Naive B cell (primary cell): ENCODE results near the gene HS2ST1. TPM values are rescaled to one million over a fixed set of nuclear protein-coding genes. Genes with fewer than 3 reads are reported as not detected.
"Not testable (repeated sequence)": the region's sequence is repeated elsewhere in the genome, so short reads cannot be mapped to it uniquely, and the experiment has no call there.

Experiments used
- ATAC-seq, 2 donors: fragments of 150-1000 bp; cut with Tn5 transposase; 2 replicates each; pipeline ENCODE4 v1.10.0; 2021; ENCODE audit warnings: low read depth in 2 of 2, mild to moderate bottlenecking in 2 of 2, moderate library complexity in 2 of 2
- DNase-seq: peaks from one replicate; pipeline ENCODE4 v3.0.0; 2022
- H3K27ac Mint-ChIP-seq, 6 donors: one replicate each; pipeline ENCODE4 v1.8.0; 2020 to 2022; ENCODE audit warnings: mild to moderate bottlenecking in 6 of 6, mixed read lengths in 6 of 6, moderate library complexity in 5 of 6, inconsistent platforms in 2 of 6
- H3K27me3 Mint-ChIP-seq, 3 donors: one replicate each; pipeline ENCODE4 v1.8.0; 2021 to 2022; ENCODE audit warnings: mixed read lengths in 3 of 3, mild to moderate bottlenecking in 1 of 3
- H3K36me3 Mint-ChIP-seq, 2 donors: one replicate each; pipeline ENCODE4 v1.8.0; 2020 to 2022; ENCODE audit warnings: mixed read lengths in 2 of 2, inconsistent platforms in 1 of 2, mild to moderate bottlenecking in 1 of 2
- H3K4me1 Mint-ChIP-seq, 3 donors: one replicate each; pipeline ENCODE4 v1.8.0; 2020 to 2022; ENCODE audit warnings: mixed read lengths in 3 of 3, inconsistent platforms in 1 of 3, mild to moderate bottlenecking in 1 of 3, moderate library complexity in 1 of 3
- H3K4me3 Mint-ChIP-seq, 8 donors: one replicate each; pipeline ENCODE4 v1.8.0; 2020 to 2022; ENCODE audit warnings: mild to moderate bottlenecking in 8 of 8, mixed read lengths in 8 of 8, moderate library complexity in 8 of 8, inconsistent platforms in 2 of 8
- H3K9me3 Mint-ChIP-seq, 7 donors: one replicate each; pipeline ENCODE4 v1.8.0; 2020 to 2022; ENCODE audit warnings: mixed read lengths in 7 of 7, mild to moderate bottlenecking in 5 of 7, inconsistent platforms in 2 of 7, moderate library complexity in 1 of 7
- polyA plus RNA-seq, 6 donors: library from polyadenylated mRNA; unstranded; fragments of 300-500 nt; fragmentation: Illumina TruSeq; gene quantifications; one replicate each; pipeline ENCODE4 v1.2.3, GENCODE V29; 2021; ENCODE audit warnings: low read depth in 6 of 6

HS2ST1 gene
- polyA plus RNA-seq, 6 donors from 2014 or later: 14.4 to 23.4 (median 17.8) TPM

DNA sequence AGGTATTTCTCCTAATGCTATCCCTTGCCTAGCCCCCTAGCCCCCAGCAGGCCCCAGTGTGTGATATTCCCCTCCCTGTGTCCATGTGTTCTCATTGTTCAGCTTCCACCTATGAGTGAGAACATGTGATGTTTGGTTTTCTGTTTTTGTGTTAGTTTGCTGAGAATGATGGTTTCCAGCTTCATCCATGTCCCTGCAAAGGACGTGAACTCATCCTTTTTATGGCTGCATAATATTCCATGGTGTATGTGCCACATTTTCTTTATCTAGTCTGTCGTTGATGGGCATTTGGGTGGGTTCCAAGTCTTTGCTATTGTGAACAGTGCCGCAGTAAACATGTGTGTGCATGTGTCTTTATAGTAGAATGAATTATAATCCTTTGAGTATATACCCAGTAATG is 75.3 kb downstream of the HS2ST1 start:
- not testable (repeated sequence) for H3K27ac Mint-ChIP-seq, ATAC-seq, H3K4me3 Mint-ChIP-seq, DNase-seq, H3K27me3 Mint-ChIP-seq, H3K9me3 Mint-ChIP-seq
- Mint-ChIP-seq H3K4me1 (peaks cover 8 to 20% (median 20%) of the 10 kb centered on the region in 3 donors), H3K36me3 (peaks cover 0 to 11% of the 10 kb centered on the region in 2 donors)

DNA sequence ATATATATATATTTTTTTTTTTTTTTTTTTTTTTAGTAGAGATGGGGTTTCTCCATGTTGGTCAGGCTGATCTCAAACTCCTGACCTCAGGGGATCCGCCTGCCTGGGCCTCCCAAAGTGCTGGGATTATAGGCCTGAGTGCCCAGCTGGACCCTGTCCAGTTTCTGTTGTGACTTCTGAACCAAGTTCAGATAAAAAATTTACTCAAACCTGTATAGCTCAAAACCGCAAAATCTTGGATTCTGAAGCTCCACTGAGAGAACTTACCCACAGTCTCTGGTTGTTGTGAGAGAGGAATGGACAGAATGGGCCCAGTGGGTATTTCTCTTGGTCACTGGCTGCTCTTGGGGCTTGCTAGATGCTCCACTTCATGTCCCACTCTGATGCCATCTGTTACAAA is 76.4 kb downstream of the HS2ST1 start:
- ATAC-seq (no peak), DNase-seq (no peak)
- H3K27ac Mint-ChIP-seq: no peak overlapping the region
- no peak overlapping the region for H3K4me3 Mint-ChIP-seq
- H3K9me3 Mint-ChIP-seq: peaks cover 0 to 3% (median 2%) of the 10 kb centered on the region in 7 donors
- peaks cover 0 to 11% of the 10 kb centered on the region in 2 donors for H3K36me3 Mint-ChIP-seq
- no peaks in the 10 kb centered on the region for H3K27me3 Mint-ChIP-seq
- peaks cover 16 to 27% (median 26%) of the 10 kb centered on the region in 3 donors for H3K4me1 Mint-ChIP-seq

GRCh38 chr1:86991549-86992186 is 77.2 kb downstream of the HS2ST1 start:
- ATAC-seq: no peak
- Mint-ChIP-seq H3K4me3 (no peak overlapping the region), H3K36me3 (peaks cover 0 to 11% of the 10 kb centered on the region in 2 donors), H3K9me3 (peaks cover 0 to 3% (median 2%) of the 10 kb centered on the region in 7 donors), H3K4me1 (peaks cover 17 to 27% (median 26%) of the 10 kb centered on the region in 3 donors), H3K27me3 (no peaks in the 10 kb centered on the region), H3K27ac (peak overlapping the region in 2 of 6 donors; percentile 51 to 58)
- DNase-seq: no peak

- no peak for ATAC-seq
These were observed 78.4 kb downstream of the HS2ST1 start for GRCh38 chr1:86992861-86993260.

GRCh38 chr1:86993269-86993985 is 79.0 kb downstream of the HS2ST1 start:
- peaks cover 14 to 27% (median 20%) of the 10 kb centered on the region in 3 donors for H3K4me1 Mint-ChIP-seq
- DNase-seq (no peak), ATAC-seq (no peak)
- peaks cover 0 to under 1% of the 10 kb centered on the region in 2 donors for H3K36me3 Mint-ChIP-seq
- H3K9me3 Mint-ChIP-seq: peaks cover 0 to 3% (median 2%) of the 10 kb centered on the region in 7 donors
- no peak overlapping the region for H3K27ac Mint-ChIP-seq
- no peak overlapping the region for H3K4me3 Mint-ChIP-seq
- H3K27me3 Mint-ChIP-seq: no peaks in the 10 kb centered on the region

More at GRCh38 chr1:86992861-86993260, 78.4 kb downstream of the HS2ST1 start:
- peaks cover 0 to 3% (median 2%) of the 10 kb centered on the region in 7 donors for H3K9me3 Mint-ChIP-seq
- H3K27me3 Mint-ChIP-seq: no peaks in the 10 kb centered on the region
- peak overlapping the region in 1 of 6 donors; percentile 50 for H3K27ac Mint-ChIP-seq
- peaks cover 0 to 6% of the 10 kb centered on the region in 2 donors for H3K36me3 Mint-ChIP-seq
- DNase-seq: no peak
- H3K4me1 Mint-ChIP-seq: peaks cover 14 to 27% (median 20%) of the 10 kb centered on the region in 3 donors
- H3K4me3 Mint-ChIP-seq: no peak overlapping the region

GRCh38 chr1:86994061-86994460 is 79.6 kb downstream of the HS2ST1 start:
- Mint-ChIP-seq H3K9me3 (peaks cover 0 to 3% (median 2%) of the 10 kb centered on the region in 7 donors), H3K4me3 (no peak overlapping the region), H3K36me3 (no peaks in the 10 kb centered on the region), H3K27ac (no peak overlapping the region), H3K4me1 (peaks cover 14 to 27% (median 25%) of the 10 kb centered on the region in 3 donors), H3K27me3 (no peaks in the 10 kb centered on the region)
- ATAC-seq (no peak), DNase-seq (no peak)

DNA sequence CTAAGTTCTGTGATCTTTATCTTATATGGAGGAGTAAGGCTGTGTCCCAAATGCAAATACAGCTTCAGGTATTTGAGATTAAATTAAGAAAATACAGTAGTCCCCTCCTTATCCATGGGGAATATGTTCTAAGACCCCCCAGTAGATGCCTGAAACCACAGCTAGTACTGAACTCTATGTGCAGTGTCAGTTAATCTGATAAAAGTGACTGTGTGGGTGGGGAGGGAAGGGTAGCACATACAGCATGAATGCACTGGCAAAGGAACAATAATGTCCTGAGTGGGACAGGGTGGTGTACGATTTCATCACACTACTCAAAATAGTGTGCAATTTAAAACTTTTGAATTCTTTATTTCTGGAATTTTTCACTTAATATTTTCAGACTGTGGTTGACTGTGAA is 83.1 kb downstream of the HS2ST1 start:
- no peak for DNase-seq
- Mint-ChIP-seq H3K9me3 (no peaks in the 10 kb centered on the region), H3K36me3 (peaks cover 0 to 4% of the 10 kb centered on the region in 2 donors), H3K4me3 (no peak overlapping the region), H3K4me1 (peaks cover 14 to 21% (median 16%) of the 10 kb centered on the region in 3 donors), H3K27ac (no peak overlapping the region), H3K27me3 (no peaks in the 10 kb centered on the region)
- no peak for ATAC-seq

- H3K36me3 Mint-ChIP-seq: peaks cover 0 to 4% of the 10 kb centered on the region in 2 donors
- H3K4me3 Mint-ChIP-seq: no peak overlapping the region
- DNase-seq (no peak), ATAC-seq (no peak)
- H3K9me3 Mint-ChIP-seq: no peaks in the 10 kb centered on the region
- H3K27me3 Mint-ChIP-seq: no peaks in the 10 kb centered on the region
- H3K27ac Mint-ChIP-seq: no peak overlapping the region
- H3K4me1 Mint-ChIP-seq: peaks cover 13 to 20% (median 14%) of the 10 kb centered on the region in 3 donors
These were observed 83.8 kb downstream of the HS2ST1 start for GRCh38 chr1:86998280-86998679.

DNA sequence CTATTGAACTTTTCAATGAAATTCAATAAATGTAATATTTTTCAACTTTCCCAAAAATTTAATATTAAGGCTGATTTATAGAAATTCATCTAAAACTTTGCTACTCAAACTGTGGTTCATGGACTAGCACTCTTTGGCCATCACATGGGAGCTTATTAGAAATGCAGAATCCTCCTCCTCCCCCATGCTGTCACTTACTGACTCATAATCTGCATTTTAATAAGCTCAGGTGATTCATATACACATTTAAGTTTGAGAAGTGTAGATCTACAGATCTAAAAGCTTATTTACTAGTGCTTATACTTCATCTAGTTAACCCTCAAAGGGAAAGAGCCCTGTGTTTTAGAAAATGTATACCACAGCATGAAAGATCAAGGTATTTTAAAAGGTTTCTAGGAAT is 84.3 kb downstream of the HS2ST1 start:
- no peaks in the 10 kb centered on the region for H3K9me3 Mint-ChIP-seq
- H3K4me3 Mint-ChIP-seq: no peak overlapping the region
- H3K36me3 Mint-ChIP-seq: peaks cover 0 to 4% of the 10 kb centered on the region in 2 donors
- no peak overlapping the region for H3K27ac Mint-ChIP-seq
- DNase-seq: no peak
- H3K27me3 Mint-ChIP-seq: no peaks in the 10 kb centered on the region
- no peak for ATAC-seq
- H3K4me1 Mint-ChIP-seq: peaks cover 13 to 18% (median 14%) of the 10 kb centered on the region in 3 donors

DNA sequence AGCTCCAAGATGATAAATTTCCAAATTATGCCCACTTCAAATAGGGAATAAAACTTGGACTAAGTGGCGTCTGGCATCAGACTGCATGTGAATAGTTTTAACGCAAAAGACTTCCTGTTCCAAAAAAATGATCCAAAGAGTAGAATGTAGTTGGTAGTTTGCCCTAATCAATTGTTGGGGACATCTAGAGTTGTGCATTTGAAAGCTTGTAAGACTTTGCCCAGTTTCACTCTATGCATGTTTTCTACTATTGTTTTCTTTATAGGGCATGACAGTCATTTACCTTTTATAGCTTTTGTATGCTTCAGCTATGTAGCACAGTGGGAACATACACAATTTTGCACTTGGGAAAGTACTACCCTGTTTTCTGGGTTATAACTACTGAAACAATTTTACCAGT is 86.0 kb downstream of the HS2ST1 start:
- H3K27me3 Mint-ChIP-seq: no peaks in the 10 kb centered on the region
- DNase-seq: no peak
- no peak overlapping the region for H3K27ac Mint-ChIP-seq
- H3K36me3 Mint-ChIP-seq: peaks cover 0 to 4% of the 10 kb centered on the region in 2 donors
- no peak overlapping the region for H3K4me3 Mint-ChIP-seq
- no peak for ATAC-seq
- peaks cover 6 to 8% (median 7%) of the 10 kb centered on the region in 3 donors for H3K4me1 Mint-ChIP-seq
- no peaks in the 10 kb centered on the region for H3K9me3 Mint-ChIP-seq

- no peaks in the 10 kb centered on the region for H3K36me3 Mint-ChIP-seq
- H3K4me3 Mint-ChIP-seq: no peak overlapping the region
- ATAC-seq (no peak), DNase-seq (no peak)
- H3K9me3 Mint-ChIP-seq: no peaks in the 10 kb centered on the region
- H3K27me3 Mint-ChIP-seq: no peaks in the 10 kb centered on the region
- H3K4me1 Mint-ChIP-seq: peaks cover 0 to 4% (median 0%) of the 10 kb centered on the region in 3 donors
- H3K27ac Mint-ChIP-seq: no peak overlapping the region
These were observed 90.4 kb downstream of the HS2ST1 start for GRCh38 chr1:87004857-87005256.

DNA sequence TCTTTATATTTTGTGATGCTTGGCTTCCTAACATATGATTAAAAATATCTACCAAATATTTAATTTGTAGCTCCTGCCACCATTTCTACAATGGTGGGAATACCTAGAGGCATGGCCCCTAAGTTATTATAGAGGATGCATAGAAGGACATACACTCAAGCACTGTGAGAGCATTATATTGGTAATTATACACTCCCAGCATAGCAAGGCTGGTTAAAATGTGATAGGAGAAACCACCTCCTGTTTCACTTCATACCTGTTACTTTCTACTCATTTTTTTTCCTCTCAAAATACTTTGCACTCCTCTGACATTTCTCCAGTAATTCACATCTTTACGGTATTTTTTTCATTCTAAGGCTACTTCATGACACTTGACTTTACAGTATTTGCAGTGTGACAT is 92.9 kb downstream of the HS2ST1 start:
- DNase-seq (no peak), ATAC-seq (no peak)
- H3K27me3 Mint-ChIP-seq: no peaks in the 10 kb centered on the region
- peaks cover 7 to 9% of the 10 kb centered on the region in 2 donors for H3K36me3 Mint-ChIP-seq
- H3K4me3 Mint-ChIP-seq: no peak overlapping the region
- peaks cover 0 to 4% (median 0%) of the 10 kb centered on the region in 3 donors for H3K4me1 Mint-ChIP-seq
- H3K9me3 Mint-ChIP-seq: peaks cover 0 to 10% (median 7%) of the 10 kb centered on the region in 7 donors
- peak overlapping the region in 1 of 6 donors; percentile 61 for H3K27ac Mint-ChIP-seq

DNA sequence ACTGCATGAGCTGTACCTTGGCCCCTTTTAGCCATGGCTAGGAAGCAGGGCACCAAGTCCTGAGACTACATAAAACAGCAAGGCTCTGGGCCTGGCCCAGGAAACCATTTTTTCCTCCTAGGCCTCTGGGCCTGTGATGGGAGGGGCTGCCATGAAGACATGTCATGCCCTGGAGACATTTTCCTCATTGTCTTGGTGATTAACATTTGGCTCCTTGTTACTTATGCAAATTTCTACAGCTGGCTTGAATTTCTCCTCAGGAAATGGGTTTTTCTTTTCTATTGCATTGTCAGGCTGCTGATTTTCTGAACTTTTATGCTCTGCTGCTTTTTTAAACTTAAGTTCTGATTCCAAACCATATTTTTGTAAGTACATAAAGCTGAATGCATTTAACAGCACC is 99.0 kb downstream of the HS2ST1 start:
- not testable (repeated sequence) for DNase-seq, H3K27me3 Mint-ChIP-seq, H3K4me3 Mint-ChIP-seq, ATAC-seq
- peaks cover 8 to 35% (median 14%) of the 10 kb centered on the region in 7 donors for H3K9me3 Mint-ChIP-seq
- peaks cover 23 to 29% of the 10 kb centered on the region in 2 donors for H3K36me3 Mint-ChIP-seq
- peaks cover 7 to 12% (median 8%) of the 10 kb centered on the region in 3 donors for H3K4me1 Mint-ChIP-seq
- peak overlapping the region in 2 of 6 donors; percentile 15 to 68 for H3K27ac Mint-ChIP-seq
